GM12878 (cell line): ENCODE data around the gene MOCS1. TPM values are rescaled to one million over a fixed set of nuclear protein-coding genes. Genes with fewer than 3 reads are reported as not detected.

Experiments
- ATAC-seq: fragments of 200-7000 bp; cut with Tn5 transposase; 3 replicates; pipeline ENCODE4 v1.9.1; 2020; ENCODE audit warnings: mild to moderate bottlenecking, moderate library complexity
- BruUV-seq: library from RNA; stranded (reverse); fragments of 400-500 nt; replicated peaks from 2 replicates; lab custom pipeline; 2021; lab: Mats Ljungman, UMichigan
- CTCF ChIA-PET: fragments of 300-600 bp; sonication (Branson Sonifier 250); formaldehyde crosslinking; extraction: SDS; loops from one replicate; lab custom pipeline; 2021; ENCODE audit warnings: inconsistent platforms; lab: Yijun Ruan, JAX
- POLR2A ChIA-PET: fragments of 350-600 bp; formaldehyde crosslinking; extraction: SDS; loops from one replicate; lab custom pipeline; 2021; ENCODE audit warnings: inconsistent platforms; lab: Charles Lee
- RAD21 ChIA-PET: fragments of 300-600 bp; sonication (Branson Sonifier 250); formaldehyde crosslinking; loops from one replicate; lab custom pipeline; 2023; ENCODE audit warnings: antibody characterized with exemption; ENCODE audit not compliant: unreplicated experiment; lab: Charles Lee
- SMC1A ChIA-PET: fragments of 300-600 bp; sonication (Branson Sonifier 250); formaldehyde crosslinking; loops from one replicate; lab custom pipeline; 2023; ENCODE audit not compliant: unreplicated experiment, uncharacterized antibody; lab: Charles Lee
- DNase-seq: peaks from one replicate; pipeline ENCODE4 v3.0.0-alpha.2; 2011; ENCODE audit warnings: low read depth, low spot score
- FAIRE-seq: peaks from 3 replicates; lab custom pipeline; 2011; peaks lifted over from hg19 to GRCh38; lab: Jason Lieb, UNC
- H2AFZ ChIP-seq: 2 replicates; pipeline ENCODE4 v1.6.0; 2011; ENCODE audit warnings: low read depth, low read length, control low read depth; ENCODE audit not compliant: control insufficient read depth
- H3K27ac ChIP-seq: 2 replicates; pipeline ENCODE4 v1.5.1; 2011; ENCODE audit warnings: control low read depth; ENCODE audit not compliant: control insufficient read depth, insufficient read depth
- H3K27me3 ChIP-seq, 2 experiments: replicated peaks in 1 of 2; 2 replicates each; pipeline versions ENCODE4 v1.6.0 to v1.6.1; 2011; ENCODE audit warnings: low read length in 1 of 2; ENCODE audit not compliant: control insufficient read depth in 2 of 2, insufficient read depth in 2 of 2
- H3K36me3 ChIP-seq, 2 experiments: 2 replicates each; pipeline ENCODE4 v1.5.1; 2011; ENCODE audit warnings: low read length in 1 of 2; ENCODE audit not compliant: control insufficient read depth in 2 of 2, insufficient read depth in 2 of 2
- H3K4me1 ChIP-seq: 2 replicates; pipeline ENCODE4 v1.6.1; 2011; ENCODE audit warnings: mild to moderate bottlenecking, low read length, moderate library complexity, mixed read lengths; ENCODE audit not compliant: control insufficient read depth, insufficient read depth
- H3K4me2 ChIP-seq: 2 replicates; pipeline ENCODE4 v1.6.0; 2011; ENCODE audit warnings: control low read depth; ENCODE audit not compliant: control insufficient read depth, insufficient read depth
- H3K4me3 ChIP-seq: fragments of 200-600 bp; sonication (generic); 2 replicates; pipeline ENCODE4 v1.5.1; 2016
- H3K79me2 ChIP-seq: 2 replicates; pipeline ENCODE4 v1.6.0; 2011; ENCODE audit warnings: low read length; ENCODE audit not compliant: control insufficient read depth, insufficient read depth
- H3K9ac ChIP-seq: 2 replicates; pipeline ENCODE4 v1.8.0; 2011; ENCODE audit warnings: low read length, control low read depth, mixed read lengths; ENCODE audit not compliant: control insufficient read depth, insufficient read depth
- H3K9me3 ChIP-seq: replicated peaks from 3 replicates; pipeline ENCODE4 v1.5.1; 2011; ENCODE audit warnings: mild to moderate bottlenecking, low read length; ENCODE audit not compliant: control insufficient read depth, insufficient read depth
- H4K20me1 ChIP-seq: 2 replicates; pipeline ENCODE4 v1.6.0; 2011; ENCODE audit not compliant: control insufficient read depth, insufficient read depth
- CBX3 ChIP-seq: fragments of 200-600 bp; sonication (generic); IDR thresholded peaks from 2 replicates; pipeline ENCODE4 v1.6.1; 2016; ENCODE audit warnings: low read depth, borderline replicate concordance
- EP300 ChIP-seq, 2 experiments: fragments of 150-350 bp in 1 of 2; IDR thresholded peaks; 2 replicates each; pipeline ENCODE4 v1.6.1; 2011 to 2012; ENCODE audit warnings: low read depth in 2 of 2, low read length in 2 of 2, borderline replicate concordance in 1 of 2, improper control_type of control experiment in 1 of 2, inconsistent platforms in 1 of 2; ENCODE audit not compliant: control insufficient read depth in 1 of 2
- HDGF ChIP-seq: fragments of 450-650 bp; IDR thresholded peaks from 2 replicates; pipeline ENCODE4 v1.6.1; 2016; ENCODE audit warnings: antibody characterized with exemption
- HSF1 ChIP-seq: fragments of 150-350 bp; IDR thresholded peaks from 2 replicates; pipeline ENCODE4 v1.6.1; 2014; ENCODE audit warnings: mild to moderate bottlenecking, low read depth, low read length
- KDM1A ChIP-seq: fragments of 200-600 bp; sonication (generic); IDR thresholded peaks from 2 replicates; pipeline ENCODE4 v1.6.1; 2016; ENCODE audit warnings: borderline replicate concordance
- NFXL1 ChIP-seq: fragments of 450-650 bp; IDR thresholded peaks from 2 replicates; pipeline ENCODE4 v1.6.1; 2017; ENCODE audit warnings: antibody characterized with exemption, mild to moderate bottlenecking, borderline replicate concordance
- POLR2AphosphoS2 ChIP-seq: IDR thresholded peaks from 2 replicates; pipeline ENCODE4 v1.6.1; 2011; ENCODE audit warnings: low read depth, mild to moderate bottlenecking, low read length, improper control_type of control experiment, moderate library complexity
- RAD21 ChIP-seq: IDR thresholded peaks from 2 replicates; pipeline ENCODE4 v1.6.1; 2011; ENCODE audit warnings: mild to moderate bottlenecking, low read depth, low read length, moderate library complexity; ENCODE audit not compliant: insufficient read depth
- RUNX3 ChIP-seq: IDR thresholded peaks from 2 replicates; pipeline ENCODE4 v1.6.1; 2012; ENCODE audit warnings: low read length, inconsistent platforms
- TAF1 ChIP-seq: IDR thresholded peaks from 2 replicates; pipeline ENCODE4 v1.6.1; 2011; ENCODE audit warnings: mild to moderate bottlenecking, low read depth, low read length, borderline replicate concordance
- ZZZ3 ChIP-seq: IDR thresholded peaks from 2 replicates; pipeline ENCODE4 v1.6.1; 2011; ENCODE audit warnings: low read depth; ENCODE audit not compliant: control insufficient read depth, insufficient read length
- in situ Hi-C: fragments of 300-500 bp; cut with MboI; formaldehyde crosslinking; loops from 9 replicates; pipeline ENCODE4 v1.14.3; 2018; ENCODE audit warnings: mixed read lengths
- intact Hi-C: fragments of 100-400 bp; cut with micrococcal nuclease; formaldehyde crosslinking; loops from one replicate; pipeline ENCODE4 v1.14.2; 2022; ENCODE audit not compliant: unreplicated experiment
- polyA plus RNA-seq, 11 experiments: library from polyadenylated mRNA; depleted of rRNA in 4 of 11; unstranded in 6 of 11; stranded (reverse) in 5 of 11; fragments of >200 nt; fragmentation: Nextera tagmentation in 4 of 11; fragmentation: Illumina TruSeq in 1 of 11; extraction: Ambion mirVana in 4 of 11; extraction: Trizol in 1 of 11; gene quantifications; 1 replicate in 1 of 11; 2 replicates in 10 of 11; pipeline versions ENCODE4 v1.2.1 to v1.2.3, GENCODE V29; 2011 to 2016; ENCODE audit warnings: inconsistent platforms in 2 of 11, missing spikeins in 2 of 11, low read depth in 1 of 11
- total RNA-seq, 4 experiments: library from RNA; depleted of rRNA in 3 of 4; stranded (reverse); fragments of >200 nt in 3 of 4; fragmentation: Illumina TruSeq in 1 of 4; extraction: Trizol in 1 of 4; gene quantifications; 2 replicates each; pipeline versions ENCODE4 v1.2.1 to v1.2.3, GENCODE V29; 2013 to 2021
- TF ChIP-seq, protein P1 (sequence below): IDR thresholded peaks from 2 replicates; pipeline ENCODE4 v1.6.1; 2011; ENCODE audit warnings: low read depth, mild to moderate bottlenecking, low read length, moderate library complexity, borderline replicate concordance; ENCODE audit errors: extremely low read depth
- TF ChIP-seq, protein P2 (sequence below): fragments of 450-650 bp; IDR thresholded peaks from 2 replicates; pipeline ENCODE4 v1.6.1; 2016; ENCODE audit warnings: mild to moderate bottlenecking
- TF ChIP-seq, protein P3 (sequence below): fragments of 450-650 bp; formaldehyde crosslinking; IDR thresholded peaks from 2 replicates; pipeline ENCODE4 v1.4.0; 2022; ENCODE audit warnings: mild to moderate bottlenecking, moderate library complexity

The MOCS1 gene
- total and polyA plus RNA-seq, 10 of the 15 experiments (the other 5 are each of a cell fraction or from before 2014, with no cell fraction given): 0.02 to 5.4 (median 0.16) TPM; not detected in 2

DNA sequence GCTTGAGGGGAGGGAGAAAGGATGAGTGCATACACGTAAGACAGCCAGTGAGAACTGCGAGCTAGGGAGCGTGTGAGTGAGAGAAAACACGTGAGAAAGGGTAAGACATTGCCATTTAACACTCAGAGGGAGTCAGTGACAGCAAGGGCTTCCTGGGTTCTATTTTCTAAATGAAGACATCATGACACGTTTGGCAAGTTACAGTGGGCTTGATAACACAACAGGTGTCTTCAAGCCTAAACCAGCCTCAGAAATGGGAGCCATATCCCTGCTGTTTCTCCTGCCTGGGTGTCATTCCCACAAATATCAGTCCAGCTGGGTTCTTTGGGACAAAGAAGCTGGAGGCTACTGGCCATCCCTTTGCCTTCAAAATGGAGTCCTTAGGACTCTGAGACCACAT lies 16.9 kb upstream of the MOCS1 start (continued):
- TF ChIP-seq, protein P1, sequence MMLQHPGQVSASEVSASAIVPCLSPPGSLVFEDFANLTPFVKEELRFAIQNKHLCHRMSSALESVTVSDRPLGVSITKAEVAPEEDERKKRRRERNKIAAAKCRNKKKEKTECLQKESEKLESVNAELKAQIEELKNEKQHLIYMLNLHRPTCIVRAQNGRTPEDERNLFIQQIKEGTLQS: no peak
- TF ChIP-seq, protein P2, sequence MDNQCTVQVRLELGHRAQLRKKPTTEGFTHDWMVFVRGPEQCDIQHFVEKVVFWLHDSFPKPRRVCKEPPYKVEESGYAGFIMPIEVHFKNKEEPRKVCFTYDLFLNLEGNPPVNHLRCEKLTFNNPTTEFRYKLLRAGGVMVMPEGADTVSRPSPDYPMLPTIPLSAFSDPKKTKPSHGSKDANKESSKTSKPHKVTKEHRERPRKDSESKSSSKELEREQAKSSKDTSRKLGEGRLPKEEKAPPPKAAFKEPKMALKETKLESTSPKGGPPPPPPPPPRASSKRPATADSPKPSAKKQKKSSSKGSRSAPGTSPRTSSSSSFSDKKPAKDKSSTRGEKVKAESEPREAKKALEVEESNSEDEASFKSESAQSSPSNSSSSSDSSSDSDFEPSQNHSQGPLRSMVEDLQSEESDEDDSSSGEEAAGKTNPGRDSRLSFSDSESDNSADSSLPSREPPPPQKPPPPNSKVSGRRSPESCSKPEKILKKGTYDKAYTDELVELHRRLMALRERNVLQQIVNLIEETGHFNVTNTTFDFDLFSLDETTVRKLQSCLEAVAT: no peak
- TF ChIP-seq HDGF: no peak

DNA sequence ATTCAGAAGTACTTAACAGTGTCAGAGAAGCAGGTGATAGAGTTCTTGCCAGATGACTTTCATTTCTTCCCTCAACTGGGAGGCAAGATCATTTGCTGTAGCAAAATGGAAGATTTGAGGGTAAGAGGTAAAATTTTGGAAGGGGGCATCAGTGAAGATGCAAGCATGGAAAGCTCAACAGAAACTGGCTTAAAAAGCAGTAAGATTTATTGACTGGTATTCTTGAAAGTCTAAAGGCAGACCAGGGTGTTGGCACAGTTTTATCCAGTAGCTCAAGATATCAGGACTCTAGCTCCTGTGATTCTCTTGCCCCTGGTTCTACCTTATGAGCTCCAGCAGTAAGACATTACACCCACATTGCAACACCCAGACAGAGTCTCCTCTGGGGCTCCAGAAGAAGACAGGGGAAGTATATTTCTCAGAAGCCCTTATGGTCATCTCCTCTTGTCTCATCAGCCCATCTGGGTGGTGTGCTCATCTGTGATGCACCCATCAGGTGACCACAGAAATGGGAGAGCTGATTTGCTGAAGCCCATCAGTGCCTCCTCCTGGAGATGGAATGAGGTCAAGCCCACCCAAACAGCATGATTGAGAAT lies 16.0 kb upstream of the MOCS1 start:
- intact Hi-C loops: no loop called here
- TF ChIP-seq CBX3: no peak
- TF ChIP-seq TAF1: no peak
- no peak for TF ChIP-seq NFXL1
- no peak for TF ChIP-seq RUNX3
- TF ChIP-seq HSF1: no peak
- TF ChIP-seq POLR2AphosphoS2: no peak
- TF ChIP-seq KDM1A: no peak
- TF ChIP-seq, protein P3, sequence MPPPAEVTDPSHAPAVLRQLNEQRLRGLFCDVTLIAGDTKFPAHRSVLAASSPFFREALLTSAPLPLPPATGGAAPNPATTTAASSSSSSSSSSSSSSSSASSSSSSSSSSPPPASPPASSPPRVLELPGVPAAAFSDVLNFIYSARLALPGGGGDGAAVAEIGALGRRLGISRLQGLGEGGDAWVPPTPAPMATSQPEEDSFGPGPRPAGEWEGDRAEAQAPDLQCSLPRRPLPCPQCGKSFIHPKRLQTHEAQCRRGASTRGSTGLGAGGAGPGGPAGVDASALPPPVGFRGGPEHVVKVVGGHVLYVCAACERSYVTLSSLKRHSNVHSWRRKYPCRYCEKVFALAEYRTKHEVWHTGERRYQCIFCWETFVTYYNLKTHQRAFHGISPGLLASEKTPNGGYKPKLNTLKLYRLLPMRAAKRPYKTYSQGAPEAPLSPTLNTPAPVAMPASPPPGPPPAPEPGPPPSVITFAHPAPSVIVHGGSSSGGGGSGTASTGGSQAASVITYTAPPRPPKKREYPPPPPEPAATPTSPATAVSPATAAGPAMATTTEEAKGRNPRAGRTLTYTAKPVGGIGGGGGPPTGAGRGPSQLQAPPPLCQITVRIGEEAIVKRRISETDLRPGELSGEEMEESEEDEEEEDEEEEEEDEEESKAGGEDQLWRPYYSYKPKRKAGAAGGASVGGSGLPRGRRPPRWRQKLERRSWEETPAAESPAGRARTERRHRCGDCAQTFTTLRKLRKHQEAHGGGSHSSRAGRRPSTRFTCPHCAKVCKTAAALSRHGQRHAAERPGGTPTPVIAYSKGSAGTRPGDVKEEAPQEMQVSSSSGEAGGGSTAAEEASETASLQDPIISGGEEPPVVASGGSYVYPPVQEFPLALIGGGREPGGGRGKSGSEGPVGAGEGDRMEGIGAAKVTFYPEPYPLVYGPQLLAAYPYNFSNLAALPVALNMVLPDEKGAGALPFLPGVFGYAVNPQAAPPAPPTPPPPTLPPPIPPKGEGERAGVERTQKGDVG (CRISPR knock-in tag): no peak
- TF ChIP-seq RAD21: no peak
- TF ChIP-seq, protein P1: no peak
- TF ChIP-seq ZZZ3: no peak
- no peak for TF ChIP-seq EP300 (IDR thresholded peaks at IDR 0.05; ENCODE audit: borderline replicate concordance in 1 of 2, control insufficient read depth in 1 of 2, low read depth in 2 of 2, low read length in 2 of 2)
- Histone ChIP-seq H3K4me3 (no peak overlapping the region), H3K27me3 (peaks cover 0 to 3% of the 10 kb centered on the region in 2 experiments; a peak in 1 of 4 replicates), H3K4me2 (no peak overlapping the region), H3K9me3 (no peaks in the 10 kb centered on the region), H4K20me1 (no peaks in the 10 kb centered on the region), H2AFZ (no peak overlapping the region), H3K79me2 (no peaks in the 10 kb centered on the region), H3K4me1 (no peaks in the 10 kb centered on the region), H3K36me3 (no peaks in the 10 kb centered on the region), H3K9ac (no peak overlapping the region), H3K27ac (no peak overlapping the region)
- DNase-seq (no peak), ATAC-seq (no peak), FAIRE-seq (no peak)
- RAD21 ChIA-PET: no interaction called here
- SMC1A ChIA-PET: interaction anchor here (0.7 kb wide), 1 partner anchor 1008 kb away, joined by 3 read pairs; no protein-coding TSS in a partner anchor
- no TSS peak for BruUV-seq
- CTCF ChIA-PET: interaction anchor here (0.5 to 1.2 kb wide), 3 partner anchors 11 to 598 kb away, joined by 3 read pairs; no protein-coding TSS in a partner anchor
- POLR2A ChIA-PET: no interaction called here
- in situ Hi-C loops: no loop called here
